Brain microvascular endothelial cell (primary cell): ENCODE measurements around the gene SFTA2.

Source experiments
- DNase-seq: peaks from one replicate; pipeline ENCODE4 v3.0.0-alpha.2; 2020
- H3K27ac ChIP-seq: fragments of 250-450 bp; sonication (Bioruptor Pico); 2 replicates; pipeline ENCODE4 v1.5.1; 2020; ENCODE audit warnings: mild to moderate bottlenecking, moderate library complexity
- H3K27me3 ChIP-seq: fragments of 250-450 bp; sonication (Bioruptor Pico); replicated peaks from 2 replicates; pipeline ENCODE4 v1.5.1; 2020; ENCODE audit warnings: mild to moderate bottlenecking
- H3K36me3 ChIP-seq: fragments of 250-450 bp; sonication (Bioruptor Pico); replicated peaks from 2 replicates; pipeline ENCODE4 v1.5.1; 2020; ENCODE audit warnings: mild to moderate bottlenecking
- H3K4me3 ChIP-seq: 2 replicates; pipeline ENCODE4 v1.5.1; 2011; ENCODE audit warnings: low read depth, mild to moderate bottlenecking, control low read depth, low read length, moderate library complexity
- in situ Hi-C: cut with HindIII; loops from 2 replicates; pipeline ENCODE4 v1.10.0; 2017; ENCODE audit warnings: low sequenced_read_pairs, low pct_ligation_motif_present
- TF ChIP-seq, protein P1 (sequence below): IDR thresholded peaks from 2 replicates; pipeline ENCODE4 v1.5.1; 2011; ENCODE audit warnings: low read depth, mild to moderate bottlenecking, moderate library complexity, low read length, control low read depth, inconsistent platforms; ENCODE audit errors: missing control alignments

SFTA2 gene

DNA sequence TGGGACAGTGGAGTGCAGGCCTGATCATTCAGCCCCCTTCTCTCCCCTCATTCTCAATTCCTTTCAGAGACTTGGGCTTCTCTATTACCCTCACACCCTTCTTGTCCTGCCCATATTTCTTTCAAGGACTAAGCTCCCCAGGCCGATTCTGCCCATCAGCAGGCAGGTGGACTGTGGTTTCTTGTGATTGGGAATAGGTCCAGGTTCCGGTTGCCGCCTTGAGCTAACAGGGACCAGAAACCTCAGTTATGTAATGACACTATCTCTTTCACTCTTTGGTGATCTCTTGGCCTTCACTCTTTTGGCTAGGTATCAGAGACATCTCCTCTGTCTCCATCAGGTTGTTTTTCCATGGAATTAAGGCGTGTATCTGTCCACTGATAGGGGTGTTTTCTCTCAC lies 15.3 kb upstream of the SFTA2 start:
- TF ChIP-seq, protein P1, sequence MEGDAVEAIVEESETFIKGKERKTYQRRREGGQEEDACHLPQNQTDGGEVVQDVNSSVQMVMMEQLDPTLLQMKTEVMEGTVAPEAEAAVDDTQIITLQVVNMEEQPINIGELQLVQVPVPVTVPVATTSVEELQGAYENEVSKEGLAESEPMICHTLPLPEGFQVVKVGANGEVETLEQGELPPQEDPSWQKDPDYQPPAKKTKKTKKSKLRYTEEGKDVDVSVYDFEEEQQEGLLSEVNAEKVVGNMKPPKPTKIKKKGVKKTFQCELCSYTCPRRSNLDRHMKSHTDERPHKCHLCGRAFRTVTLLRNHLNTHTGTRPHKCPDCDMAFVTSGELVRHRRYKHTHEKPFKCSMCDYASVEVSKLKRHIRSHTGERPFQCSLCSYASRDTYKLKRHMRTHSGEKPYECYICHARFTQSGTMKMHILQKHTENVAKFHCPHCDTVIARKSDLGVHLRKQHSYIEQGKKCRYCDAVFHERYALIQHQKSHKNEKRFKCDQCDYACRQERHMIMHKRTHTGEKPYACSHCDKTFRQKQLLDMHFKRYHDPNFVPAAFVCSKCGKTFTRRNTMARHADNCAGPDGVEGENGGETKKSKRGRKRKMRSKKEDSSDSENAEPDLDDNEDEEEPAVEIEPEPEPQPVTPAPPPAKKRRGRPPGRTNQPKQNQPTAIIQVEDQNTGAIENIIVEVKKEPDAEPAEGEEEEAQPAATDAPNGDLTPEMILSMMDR: no peak
- H3K27me3 ChIP-seq: peaks cover 6% of the 10 kb centered on the region
- no peak overlapping the region for H3K27ac ChIP-seq
- DNase-seq: no peak
- no peaks in the 10 kb centered on the region for H3K36me3 ChIP-seq
- no peak overlapping the region for H3K4me3 ChIP-seq
- in situ Hi-C loops: no loop called here

DNA sequence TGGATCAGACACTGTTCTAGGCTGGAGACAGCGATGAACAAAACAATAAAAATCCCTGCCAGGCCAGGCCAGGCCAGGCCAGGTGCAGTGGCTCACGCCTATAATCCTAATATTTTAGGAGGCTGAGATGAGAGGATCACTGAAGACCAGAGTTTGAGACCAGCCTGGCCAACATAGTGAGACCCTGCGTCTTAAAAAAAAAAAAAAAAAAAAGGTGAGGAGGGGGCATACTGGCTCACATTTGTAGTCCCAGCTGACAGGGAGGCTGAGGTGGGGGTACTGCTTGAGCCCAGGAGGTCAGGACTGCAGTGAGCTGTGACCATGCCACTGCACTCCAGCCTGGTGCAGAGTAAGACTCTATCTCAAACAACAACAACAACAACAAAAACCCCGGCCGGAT lies 13.3 kb upstream of the SFTA2 start:
- TF ChIP-seq, protein P1: no peak
- DNase-seq: no peak
- Histone ChIP-seq H3K27me3 (peaks cover 6% of the 10 kb centered on the region), H3K4me3 (no peak overlapping the region), H3K36me3 (no peaks in the 10 kb centered on the region), H3K27ac (no peak overlapping the region)
- in situ Hi-C loops: no loop called here

DNA sequence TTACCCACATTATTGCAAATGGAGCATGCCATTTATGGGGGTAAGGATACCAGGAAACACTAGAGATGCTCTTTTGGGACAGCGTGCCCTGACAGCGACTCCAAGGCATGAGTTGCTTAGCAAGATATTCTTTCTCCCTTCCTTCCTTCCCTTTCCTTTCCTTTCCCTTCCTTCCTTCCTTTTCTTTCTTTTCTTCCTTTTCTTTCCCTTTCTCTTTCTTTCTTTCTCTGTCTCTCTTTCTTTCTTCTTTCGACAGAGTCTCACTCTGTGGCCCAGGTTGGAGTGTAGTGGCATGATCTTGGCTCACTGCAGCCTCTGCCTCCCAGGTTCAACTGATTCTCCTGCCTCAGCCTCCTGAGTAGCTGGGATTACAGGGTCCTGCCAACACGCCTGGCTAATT lies 12.1 kb upstream of the SFTA2 start:
- TF ChIP-seq, protein P1: no peak
- no peak for DNase-seq
- no peak overlapping the region for H3K27ac ChIP-seq
- H3K4me3 ChIP-seq: no peak overlapping the region
- no peaks in the 10 kb centered on the region for H3K36me3 ChIP-seq
- peaks cover 6% of the 10 kb centered on the region for H3K27me3 ChIP-seq
- in situ Hi-C loops: no loop called here

DNA sequence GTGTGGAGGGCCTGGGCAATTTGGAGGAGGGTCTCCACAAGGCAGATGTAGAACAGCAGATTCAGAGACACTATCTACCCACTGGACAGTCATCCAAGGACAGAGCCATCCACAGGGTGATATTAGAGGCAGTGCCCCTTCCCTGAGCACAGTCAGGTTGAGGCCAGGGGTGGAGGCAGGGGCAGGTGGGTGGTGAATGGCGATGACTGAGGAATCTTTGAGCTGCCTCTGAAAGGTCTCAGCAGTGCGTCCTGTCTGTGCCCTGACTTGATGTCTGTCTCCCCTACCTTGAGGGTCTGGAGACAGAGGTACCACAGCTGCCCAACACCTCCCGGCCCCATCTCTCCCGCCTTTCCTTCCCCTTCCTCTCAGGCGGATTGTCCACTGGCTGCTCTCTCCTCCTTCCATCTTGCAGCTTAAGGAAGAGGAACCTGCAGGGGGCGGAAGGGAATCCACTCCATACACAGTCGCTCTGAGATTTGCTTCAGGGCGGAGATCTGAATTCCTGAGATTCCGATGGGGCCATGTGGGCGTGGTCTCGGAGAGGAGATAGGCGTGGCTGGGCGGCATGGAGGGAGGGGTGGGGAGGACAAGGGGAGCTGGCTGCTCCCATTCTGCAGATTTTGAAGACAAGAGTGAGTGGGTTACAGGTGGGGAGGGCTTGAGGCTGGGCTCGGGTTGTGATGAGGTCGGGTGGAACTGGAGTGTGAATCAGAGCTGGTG lies 10.5 kb upstream of the SFTA2 start:
- Histone ChIP-seq H3K27ac (no peak overlapping the region), H3K36me3 (no peaks in the 10 kb centered on the region), H3K27me3 (peaks cover 2% of the 10 kb centered on the region), H3K4me3 (no peak overlapping the region)
- in situ Hi-C loops: no loop called here
- DNase-seq: peak; percentile 77
- TF ChIP-seq, protein P1: peak; percentile 86

DNA sequence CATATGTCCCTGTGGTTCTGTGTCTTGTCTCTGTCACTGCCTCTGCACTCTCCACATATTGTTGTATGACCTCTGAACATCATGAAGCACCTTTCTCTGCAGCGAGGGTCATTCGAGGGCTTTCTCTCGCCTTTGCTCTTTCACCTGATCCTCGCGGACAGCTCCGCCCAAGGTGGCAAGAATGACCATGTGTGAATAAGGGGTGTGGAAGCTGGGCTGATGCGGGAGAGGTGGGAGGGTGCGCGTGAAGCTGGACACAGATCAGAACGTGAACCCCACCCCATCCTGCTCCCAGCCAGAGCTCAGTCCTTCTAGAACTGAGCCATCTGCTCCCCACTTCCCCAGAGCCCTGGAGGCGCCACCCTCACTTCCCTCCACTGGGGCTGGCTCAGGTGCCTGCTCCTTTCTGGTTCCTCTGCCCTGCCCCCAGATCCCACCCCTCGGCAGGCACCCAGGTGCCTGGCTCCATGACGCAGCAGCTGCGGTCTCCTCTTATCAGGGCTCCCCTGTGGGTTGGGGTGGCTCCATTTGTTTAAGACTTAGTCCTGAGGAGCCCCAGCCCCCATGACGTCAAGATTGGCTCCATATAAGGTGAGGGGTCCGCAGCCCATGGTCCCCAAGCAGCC lies 8.5 kb upstream of the SFTA2 start, which contains the start of gene MUCL3:
TSS of gene MUCL3 (plus strand) at position 613 of the 626 bp plus-strand sequence. CDS start 27 bp downstream, outside the sequence.
- no peak for DNase-seq
- Histone ChIP-seq H3K27me3 (peaks cover 3% of the 10 kb centered on the region), H3K36me3 (no peaks in the 10 kb centered on the region), H3K27ac (no peak within 1 kb of the TSS), H3K4me3 (no peak within 1 kb of the TSS)
- TF ChIP-seq, protein P1: no peak
- in situ Hi-C loops: no loop called here
